GM19025 (cell line): ENCODE measurements around the gene NIN.

Experiments used
- ATAC-seq: cut with Tn5 transposase; IDR thresholded peaks from one replicate; pipeline ENCODE4 v1.9.1; 2021; ENCODE audit warnings: mild to moderate bottlenecking, low read depth, moderate library complexity; ENCODE audit not compliant: unreplicated experiment

NIN gene

DNA sequence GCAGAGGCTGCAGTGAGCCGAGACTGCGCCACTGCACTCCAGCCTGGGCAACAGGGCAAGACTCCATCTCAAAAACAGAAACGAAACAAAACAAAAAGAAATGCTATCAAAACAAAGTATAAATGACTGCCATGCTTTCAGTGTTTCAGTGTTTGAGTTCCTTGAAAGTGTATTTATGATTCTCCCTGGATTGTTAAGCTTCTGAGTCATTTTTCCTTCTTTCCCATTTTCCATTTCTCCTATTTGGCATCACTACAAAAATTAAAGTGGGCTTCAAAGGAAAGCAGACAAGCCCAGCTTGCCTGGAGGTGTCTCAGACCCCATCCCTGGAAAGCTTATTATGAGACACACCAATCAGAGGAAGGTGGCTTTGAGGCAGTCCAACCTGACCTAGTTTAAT, 35.1 kb downstream of the NIN start:
- no peak for ATAC-seq

DNA sequence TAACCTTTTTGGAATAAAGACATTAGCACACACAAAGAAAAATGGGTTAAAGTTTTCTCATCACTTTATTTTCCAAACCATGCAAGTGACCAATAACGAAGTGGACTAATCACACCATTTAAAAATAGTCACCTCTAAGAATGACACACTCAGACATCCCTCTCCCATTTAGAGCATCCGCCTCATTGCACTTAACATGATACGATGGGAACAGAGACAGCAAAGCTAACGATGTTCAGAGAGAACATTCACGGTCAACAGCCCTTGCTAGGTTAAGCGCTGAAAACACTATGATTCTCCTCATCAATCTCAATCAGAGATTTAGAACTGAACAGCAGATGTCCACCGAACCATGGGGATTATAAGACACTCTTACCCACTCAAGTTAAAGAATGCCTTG, 35.8 kb downstream of the NIN start:
- no peak for ATAC-seq

DNA sequence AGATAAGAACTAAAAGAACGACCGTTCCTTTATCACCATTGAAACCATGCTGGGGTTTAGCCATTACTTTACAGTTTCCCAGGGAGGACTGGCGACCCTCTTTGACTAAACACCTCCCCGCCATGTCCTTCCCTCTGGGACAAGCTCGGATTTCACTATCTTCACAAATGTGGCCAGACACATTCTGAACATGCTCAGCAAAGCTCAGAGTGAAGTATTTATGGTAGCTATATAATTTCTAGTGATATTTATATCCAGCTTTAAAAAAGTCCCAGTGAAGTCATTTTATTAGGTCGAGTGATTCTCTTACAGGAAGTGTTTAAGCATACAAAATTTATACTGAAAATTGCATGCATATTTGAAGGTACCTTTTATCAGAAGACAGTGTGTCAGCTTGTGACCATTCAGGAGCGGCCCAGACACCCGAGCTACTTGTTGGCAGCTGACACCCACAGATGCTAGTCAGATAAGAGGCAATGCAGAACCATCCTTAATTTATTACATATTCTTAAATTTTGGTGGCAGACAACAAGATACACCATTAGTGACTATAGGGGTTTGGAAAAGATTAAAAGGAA, 36.8 kb downstream of the NIN start:
- no peak for ATAC-seq

DNA sequence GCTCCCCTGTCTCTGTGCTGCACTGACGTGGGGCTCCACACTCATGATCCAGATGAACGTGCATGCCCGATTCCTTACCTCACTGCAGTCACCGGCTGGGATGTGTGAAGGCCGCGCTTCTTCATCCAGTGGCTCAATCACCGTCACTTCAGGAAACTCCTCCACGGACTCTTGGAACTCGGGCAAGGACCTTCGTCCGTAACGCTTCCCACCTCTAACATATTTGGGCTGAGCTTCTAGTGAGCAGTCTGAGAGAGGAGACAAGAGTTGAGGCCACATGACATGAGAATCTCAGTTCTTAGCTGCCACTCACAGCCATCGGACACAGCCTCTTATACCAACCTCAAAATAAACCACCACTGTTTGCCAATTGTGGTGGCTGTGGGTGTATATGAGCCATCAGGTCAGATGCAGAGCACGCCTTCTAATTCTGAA, 38.3 kb downstream of the NIN start:
- ATAC-seq: no peak

DNA sequence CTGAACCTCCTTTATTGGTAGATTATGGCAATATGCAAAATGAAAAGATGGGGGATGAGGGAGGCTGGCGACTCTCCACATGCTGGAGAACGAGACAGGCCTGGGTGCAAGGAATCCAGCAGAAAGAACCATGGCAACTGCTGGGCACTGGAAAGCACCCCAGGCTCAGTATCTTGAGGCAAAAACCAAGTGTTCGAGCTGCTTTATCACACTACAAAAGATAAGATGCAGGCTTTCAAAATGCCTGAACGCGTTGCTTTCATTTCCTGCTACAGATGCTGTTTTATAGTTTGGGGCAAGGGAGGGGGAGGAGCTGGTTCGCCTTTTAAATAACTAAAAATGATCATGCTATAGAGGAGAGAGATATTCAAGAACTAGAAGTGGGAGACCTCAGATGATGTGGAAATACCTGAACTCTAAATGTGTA, 38.9 kb downstream of the NIN start:
- ATAC-seq: no peak

DNA sequence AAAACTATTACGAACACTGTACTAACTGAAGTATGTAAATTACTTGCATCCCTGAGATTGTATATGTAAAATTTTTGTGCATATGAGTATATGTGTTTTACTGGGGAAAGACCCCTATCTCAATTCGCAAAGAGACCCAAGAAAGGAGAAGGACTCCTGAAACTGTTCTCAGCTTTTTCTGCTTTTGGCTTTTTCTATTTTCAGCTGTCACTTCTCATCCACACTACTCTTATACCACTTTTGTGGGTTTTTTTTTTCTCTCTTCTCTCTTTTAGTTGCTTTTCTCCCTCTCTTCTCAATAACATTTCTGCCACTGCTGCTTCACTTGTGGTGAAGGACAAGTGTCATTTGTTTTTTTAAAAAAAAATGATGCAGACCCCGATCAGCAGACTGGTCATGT, 39.8 kb downstream of the NIN start:
- ATAC-seq: no peak

DNA sequence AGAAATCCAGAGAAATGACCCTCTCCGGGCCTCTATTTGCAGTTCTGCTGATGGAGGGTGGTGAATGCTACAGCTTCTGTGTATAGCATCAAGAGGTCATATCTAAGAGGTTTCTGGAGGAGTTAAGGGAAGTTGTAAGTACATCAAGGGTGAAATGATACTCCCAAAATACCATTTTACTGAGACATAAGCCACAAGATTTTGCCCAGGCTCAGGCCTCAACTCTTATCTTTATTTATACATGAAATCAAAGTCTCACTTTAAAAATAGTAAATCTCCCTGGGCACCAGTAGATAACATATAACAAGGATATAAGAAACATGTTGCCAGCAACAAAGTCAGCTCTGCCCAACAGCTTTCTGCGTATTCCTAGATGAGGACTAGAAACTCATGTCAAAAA, 40.4 kb downstream of the NIN start:
- ATAC-seq: no peak

DNA sequence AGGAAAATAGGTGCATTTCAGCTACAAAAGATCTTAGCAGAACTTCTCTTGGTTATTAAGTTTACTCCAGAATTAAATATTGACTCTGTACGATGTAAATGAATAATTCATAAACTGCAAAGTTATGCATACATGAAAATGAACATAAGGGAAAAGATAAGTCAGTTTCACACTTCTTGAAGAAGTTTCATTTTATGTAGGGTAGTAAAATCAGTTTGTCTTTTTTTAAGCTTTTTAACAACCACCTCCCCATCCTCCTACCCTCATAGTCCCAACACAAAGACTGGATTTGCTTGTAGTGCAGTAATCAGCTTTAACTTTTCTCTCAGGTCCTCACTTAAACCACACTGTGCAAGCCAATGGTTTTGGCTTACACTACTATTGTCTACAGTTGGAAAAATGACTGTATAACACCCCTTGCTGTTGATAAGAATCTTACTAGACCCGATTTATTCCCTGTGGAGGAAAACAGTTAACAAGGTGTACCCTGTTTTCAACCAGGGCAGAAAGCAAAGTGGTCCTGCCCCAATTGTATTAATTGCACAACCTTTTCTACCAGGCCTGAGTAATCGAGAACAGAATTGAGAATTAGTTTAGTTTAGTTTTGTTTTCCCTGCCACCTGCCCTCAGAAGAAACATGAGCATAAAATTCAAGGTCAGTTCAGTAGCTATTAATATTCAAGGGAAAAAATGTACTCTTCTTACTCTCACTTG, 44.1 kb downstream of the NIN start:
- no peak for ATAC-seq

DNA sequence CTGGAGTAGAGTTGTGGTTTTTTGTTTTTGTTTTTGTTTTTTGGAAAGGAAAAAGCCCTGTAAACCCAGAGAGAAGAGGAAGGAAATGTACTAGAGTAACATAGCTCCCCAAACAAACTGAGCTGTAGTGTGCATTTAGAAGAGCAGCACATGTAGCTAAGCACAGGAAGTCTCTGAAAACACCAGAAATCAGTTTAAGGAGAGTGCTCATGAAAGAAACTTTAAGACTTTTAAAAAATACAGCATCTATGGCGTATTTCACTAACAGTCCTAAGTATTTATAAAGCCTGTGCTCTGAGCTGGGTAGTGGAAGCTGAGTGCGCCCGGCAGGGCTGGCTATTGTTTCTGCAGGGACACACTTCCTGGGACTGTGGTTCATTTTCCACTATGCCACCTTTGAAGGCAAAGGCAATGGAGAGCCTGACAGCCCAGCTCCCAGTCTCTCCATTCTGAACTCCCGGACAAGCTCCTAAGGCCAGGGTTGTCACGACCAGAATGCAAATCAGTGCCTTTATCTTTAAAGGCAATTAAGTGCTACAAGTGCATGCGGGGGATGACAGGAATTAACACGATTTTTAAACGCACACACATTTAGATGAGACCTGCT, 45.4 kb downstream of the NIN start:
- ATAC-seq: no peak

DNA sequence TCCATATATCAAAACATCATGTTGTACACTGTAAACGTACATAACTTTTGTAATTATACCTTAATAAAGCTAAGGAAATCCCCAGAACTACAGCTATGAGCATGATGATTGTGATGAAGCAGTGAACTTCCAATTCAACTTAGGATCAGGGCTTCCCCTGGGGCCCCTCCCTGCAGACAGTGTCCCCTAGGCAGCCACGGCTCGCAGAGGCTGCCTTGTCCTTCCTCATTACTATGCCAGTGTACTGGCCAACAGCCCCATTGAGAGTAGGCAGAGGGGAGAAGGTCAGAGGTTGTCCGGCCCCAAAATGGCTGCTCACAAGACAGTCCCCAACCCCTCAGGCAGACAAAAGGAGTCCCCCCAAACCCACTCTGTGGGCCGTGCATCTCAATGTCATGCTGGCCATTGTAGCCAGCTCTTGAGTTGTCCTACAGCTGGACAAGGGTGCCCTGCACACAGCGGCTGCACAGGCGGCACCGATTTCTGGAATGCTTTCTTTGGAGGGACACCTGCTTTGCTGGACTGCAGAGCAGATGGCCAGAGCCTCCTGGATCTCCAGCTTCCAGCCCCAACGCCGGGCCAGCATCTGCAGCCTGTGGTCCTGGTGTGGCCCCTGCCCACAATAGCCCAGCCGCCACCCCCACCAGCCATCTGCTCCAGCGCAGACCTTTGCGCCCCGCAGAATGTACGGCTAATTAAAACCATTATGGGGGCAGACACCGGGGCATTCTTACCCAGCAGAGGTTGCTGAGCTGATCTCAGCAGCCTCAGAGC, 46.1 kb downstream of the NIN start:
- ATAC-seq: no peak

DNA sequence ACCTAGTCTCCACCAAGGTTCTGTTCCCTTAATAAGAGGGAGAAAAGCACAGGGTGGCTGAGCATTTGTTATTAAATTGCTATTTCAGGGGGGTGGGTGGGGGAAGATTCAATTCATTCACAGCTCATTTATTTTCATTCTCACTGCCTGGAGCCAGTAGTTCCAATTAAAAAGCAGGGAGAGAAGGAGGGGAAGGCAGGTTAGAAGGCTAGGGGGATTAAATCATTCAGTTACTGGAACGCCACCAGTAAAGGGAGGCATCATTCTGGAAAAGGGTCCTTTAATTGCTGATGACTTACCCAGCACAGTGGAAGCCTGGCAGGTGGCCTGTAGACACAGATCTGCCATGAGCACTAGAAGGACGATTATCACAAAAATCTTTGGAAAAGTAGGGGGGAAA, 47.4 kb downstream of the NIN start:
- no peak for ATAC-seq

DNA sequence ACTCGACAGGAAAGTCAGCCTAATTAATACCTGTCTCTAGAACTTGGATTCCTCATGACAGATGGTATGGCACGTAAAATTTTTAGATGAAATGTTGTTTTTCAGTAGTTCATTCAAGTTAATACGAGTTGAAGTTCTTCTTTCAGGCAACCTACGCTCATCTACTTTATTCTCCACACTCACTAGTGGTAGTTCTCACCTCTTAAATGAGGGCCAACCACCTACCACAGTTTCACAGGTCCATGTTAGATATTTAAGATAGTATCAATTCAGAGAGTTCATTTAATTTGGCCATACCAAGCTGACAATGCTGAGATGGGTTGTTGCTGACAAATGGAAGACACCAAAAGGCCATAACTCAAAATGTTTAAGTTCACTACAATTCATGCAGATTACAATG, 50.6 kb downstream of the NIN start:
- ATAC-seq: no peak

DNA sequence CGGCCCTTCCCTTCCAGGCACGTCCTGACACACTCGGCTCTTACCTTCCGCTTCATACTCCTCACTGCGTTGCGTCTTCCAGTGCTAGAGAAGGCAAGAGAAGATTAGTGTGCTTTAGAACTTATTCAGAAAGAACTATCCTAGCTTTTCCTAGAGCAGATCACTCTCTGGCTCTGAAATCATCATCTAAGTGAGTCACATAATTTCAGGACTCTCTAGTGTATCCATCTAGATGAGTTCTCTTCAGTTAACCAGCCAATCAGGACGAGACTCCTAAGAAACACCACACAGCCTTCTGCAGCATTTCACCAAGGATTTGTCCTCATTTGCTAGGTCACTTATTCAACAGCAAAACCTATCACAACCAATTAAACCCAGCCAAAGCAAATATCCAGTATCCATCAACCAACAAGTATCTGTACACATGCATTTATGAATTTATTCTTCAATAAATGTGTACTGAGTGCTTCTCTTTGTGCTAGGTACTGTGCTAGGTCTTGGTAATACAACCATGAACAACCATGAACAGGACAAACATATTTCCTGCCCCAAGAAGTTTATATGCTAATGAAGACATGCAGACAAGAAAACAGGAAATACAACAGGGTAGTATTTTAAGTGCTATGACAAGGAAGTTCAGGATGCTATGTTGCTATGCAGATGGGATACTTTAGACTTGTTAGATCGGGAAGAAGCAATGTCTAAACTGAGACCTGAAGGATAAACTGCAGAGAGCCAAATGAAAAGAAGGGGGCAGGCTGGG, 52.1 kb downstream of the NIN start:
- no peak for ATAC-seq

DNA sequence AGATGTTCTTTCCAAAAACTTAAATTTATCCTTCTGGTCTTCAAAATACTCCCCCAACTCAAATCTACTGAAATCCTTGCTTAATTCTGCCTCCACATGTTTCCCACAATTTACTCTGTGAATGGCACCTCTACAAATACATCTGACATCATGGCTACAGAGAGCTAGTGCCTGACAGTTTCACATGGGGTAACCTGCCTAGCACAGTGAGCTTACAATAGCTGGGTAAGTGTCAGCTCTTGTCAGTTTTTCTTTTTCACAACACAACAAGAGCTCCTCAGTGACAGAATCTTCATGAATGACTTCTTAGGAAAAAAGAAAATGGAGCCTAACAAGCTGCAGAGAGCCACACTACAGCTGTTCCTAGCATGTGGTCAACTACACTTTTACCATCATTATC, 54.4 kb downstream of the NIN start:
- ATAC-seq: no peak

DNA sequence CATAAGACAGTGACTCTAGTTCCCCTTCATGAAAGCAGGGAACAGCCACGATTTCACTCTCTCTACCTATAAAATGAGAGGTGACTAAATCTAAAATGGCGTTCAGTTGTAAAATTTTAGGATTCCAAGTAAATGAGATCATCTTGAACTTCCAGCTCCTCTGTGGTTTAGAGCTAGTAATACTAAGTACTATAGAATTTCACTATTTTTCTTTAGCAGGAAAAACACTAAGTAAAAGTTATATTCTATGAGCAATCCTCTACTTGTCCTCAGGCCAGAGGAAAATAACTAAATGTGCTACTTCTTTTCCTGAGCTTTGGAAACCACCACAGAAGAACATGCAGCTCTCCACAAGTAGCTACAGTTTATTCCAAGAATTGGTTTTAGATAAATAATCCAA, 55.6 kb downstream of the NIN start:
- no peak for ATAC-seq

DNA sequence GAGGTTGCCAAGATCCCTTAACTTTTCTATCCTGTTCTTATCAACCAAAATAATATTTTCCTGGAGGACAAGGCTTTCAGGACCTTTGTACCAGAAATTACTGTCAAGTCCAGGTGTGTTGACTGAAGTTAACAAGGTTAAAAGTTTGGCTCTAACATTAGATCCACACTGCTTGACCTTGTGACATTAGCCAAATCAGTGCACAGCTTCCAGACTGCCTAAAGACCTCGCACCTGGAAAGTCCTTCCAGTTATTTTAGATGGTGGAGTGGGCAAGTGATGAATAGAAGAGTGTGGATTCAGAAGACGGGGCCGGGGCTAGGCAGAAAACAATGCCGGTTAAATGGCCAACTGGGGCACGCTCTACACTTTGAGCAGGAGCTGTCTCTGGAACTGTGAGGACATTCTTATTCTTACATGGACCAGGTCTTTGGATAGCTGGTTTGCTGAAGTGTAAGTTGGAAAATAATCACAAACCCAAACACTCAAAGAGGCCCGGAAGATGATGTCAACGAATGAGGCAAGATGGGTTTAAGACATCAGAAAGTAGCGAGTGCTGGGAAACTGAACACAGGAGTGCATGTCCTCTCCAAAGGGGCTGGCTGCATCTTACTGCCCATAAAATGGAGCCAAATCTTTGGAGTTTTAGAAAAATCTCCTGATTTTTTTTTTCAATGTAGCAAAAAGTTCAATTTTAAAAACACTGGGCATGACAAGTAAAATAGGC, 56.3 kb downstream of the NIN start:
- ATAC-seq: no peak

DNA sequence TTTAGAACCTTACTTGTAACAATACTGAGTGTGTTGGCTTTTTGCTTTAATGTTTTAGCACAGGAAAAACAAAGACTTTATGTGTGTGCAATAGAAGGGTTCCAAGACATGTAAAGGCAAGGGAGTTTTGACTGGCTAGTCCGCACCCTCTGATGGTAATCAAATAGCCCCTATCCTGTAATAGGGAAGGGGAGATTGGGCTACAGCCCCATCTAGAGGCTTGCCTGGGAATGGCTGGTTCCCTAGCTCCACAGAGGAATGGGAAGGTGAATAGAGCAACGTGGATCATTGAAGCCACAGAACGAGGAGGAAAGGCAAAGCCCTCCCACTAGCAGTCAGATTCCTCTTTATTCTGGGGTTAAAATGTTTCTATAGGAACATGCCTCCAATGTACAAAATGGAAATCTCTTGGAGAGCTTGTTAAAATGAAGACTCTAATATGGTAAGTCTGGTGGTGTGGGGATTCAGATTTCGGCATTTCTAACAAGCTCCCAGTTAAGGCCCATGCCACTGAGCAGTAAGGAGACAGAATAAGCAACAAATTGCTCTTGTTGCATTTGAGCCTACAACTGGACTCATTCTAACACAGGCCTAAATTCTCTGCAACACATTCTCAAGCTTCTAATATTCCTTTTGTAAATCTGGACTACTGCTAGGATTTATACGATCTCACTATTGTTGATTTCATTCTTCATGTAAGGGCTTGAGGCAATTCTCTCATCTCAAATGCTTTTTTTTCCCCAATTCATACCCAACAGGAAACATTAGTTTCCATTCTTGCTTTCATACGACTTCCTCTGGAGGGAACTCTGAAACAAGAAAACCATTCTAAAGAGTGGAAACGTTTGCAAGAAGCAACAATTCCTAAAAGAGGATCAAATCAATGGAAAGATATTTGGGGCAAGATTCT, 57.1 kb downstream of the NIN start:
- no peak for ATAC-seq

DNA sequence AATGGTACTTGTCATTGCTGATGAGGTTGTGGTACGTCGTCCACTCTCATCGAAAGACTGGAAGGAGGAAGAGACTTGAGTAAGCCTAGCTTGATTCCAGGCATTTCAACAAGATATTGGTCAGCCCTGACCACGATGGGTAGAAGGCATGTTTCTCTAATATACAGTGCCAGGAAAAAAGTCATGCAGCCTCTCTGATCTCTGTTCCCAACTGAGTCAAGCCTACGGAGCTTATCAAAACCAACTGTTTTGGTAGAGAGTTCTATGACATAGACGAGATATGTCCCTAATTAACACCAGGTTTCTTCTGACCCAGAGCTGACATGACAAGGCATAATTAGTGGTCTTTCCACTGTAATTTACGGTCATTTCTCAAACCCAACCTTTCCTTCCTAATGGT, 58.5 kb downstream of the NIN start:
- no peak for ATAC-seq

DNA sequence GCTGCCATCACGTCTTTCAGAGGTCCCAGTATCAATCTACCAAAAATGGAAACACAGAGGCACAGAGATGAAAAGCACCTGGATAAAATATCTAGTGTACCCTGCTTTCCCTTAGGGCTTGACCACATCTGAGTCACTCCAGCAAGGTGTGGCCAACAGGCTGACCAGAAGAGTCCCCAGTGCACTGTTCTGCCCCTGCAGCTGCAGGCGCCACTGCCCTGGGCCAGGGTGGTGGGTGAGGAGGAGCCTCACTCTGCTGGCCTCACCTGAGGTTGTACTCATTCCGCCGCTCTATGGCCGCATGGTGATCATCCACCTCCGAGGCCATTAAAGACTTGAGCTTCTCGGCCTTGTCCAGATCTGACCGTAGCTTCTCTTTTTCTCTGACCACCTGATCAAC, 60.4 kb downstream of the NIN start:
- no peak for ATAC-seq
